ENCODE data around the gene RFPL1.
"Not testable (repeated sequence)": the region's sequence is repeated elsewhere in the genome, so short reads cannot be mapped to it uniquely, and the experiment has no call there.

RFPL1 gene

GRCh38 chr22:29478326-29479276 is 40.2 kb downstream of the RFPL1 start:
- no peak for DNase-seq (ENCODE audit: low read depth in 2 of 2)

- DNase-seq (ENCODE audit: low read depth in 2 of 2), result no peak
Measured at GRCh38 chr22:29479417-29480261, 41.3 kb downstream of the RFPL1 start, which contains the start of gene NEFH. NEFH (plus strand) TSS chr22:29480218; CDS start chr22:29480263, 45 bp downstream.

DNA sequence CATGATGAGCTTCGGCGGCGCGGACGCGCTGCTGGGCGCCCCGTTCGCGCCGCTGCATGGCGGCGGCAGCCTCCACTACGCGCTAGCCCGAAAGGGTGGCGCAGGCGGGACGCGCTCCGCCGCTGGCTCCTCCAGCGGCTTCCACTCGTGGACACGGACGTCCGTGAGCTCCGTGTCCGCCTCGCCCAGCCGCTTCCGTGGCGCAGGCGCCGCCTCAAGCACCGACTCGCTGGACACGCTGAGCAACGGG is 41.8 kb downstream of the RFPL1 start:
- DNase-seq (ENCODE audit: low read depth in 2 of 2), result no peak

DNA sequence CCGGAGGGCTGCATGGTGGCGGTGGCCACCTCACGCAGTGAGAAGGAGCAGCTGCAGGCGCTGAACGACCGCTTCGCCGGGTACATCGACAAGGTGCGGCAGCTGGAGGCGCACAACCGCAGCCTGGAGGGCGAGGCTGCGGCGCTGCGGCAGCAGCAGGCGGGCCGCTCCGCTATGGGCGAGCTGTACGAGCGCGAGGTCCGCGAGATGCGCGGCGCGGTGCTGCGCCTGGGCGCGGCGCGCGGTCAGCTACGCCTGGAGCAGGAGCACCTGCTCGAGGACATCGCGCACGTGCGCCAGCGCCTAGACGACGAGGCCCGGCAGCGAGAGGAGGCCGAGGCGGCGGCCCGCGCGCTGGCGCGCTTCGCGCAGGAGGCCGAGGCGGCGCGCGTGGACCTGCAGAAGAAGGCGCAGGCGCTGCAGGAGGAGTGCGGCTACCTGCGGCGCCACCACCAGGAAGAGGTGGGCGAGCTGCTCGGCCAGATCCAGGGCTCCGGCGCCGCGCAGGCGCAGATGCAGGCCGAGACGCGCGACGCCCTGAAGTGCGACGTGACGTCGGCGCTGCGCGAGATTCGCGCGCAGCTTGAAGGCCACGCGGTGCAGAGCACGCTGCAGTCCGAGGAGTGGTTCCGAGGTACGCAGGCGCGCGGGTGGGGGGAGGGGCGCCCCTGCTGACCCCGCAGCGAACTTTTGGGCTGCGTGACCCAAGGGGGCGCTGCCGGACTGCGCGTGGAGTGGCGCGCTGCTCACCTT is 42.3 kb downstream of the RFPL1 start:
- DNase-seq (ENCODE audit: low read depth in 2 of 2), result peak in 1 of 2 donors; percentile 24

GRCh38 chr22:29481265-29482000 is 43.0 kb downstream of the RFPL1 start:
- no peak for DNase-seq (ENCODE audit: low read depth in 2 of 2)

DNA sequence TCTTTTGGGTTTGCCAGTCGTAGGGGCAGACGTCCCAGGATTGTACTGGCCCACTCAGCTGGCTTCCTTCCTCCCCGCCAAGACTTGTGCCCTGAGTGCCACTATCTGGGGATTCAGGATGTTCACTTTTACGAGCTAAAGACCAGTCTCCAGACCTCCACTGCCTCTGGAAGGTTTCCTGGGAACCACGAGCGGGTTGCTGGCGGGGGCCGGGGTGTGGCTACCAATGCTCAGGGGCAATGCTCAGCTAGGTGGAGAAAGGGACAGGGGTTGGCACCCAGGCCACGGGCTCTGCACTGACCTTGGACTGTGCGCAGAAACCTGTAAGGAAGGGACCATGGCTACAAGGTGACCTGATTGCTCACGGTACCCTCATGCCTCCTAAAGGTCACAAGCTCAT is 43.9 kb downstream of the RFPL1 start:
- no peak for DNase-seq (ENCODE audit: low read depth in 2 of 2)

GRCh38 chr22:29482726-29483125 is 44.3 kb downstream of the RFPL1 start:
- DNase-seq (ENCODE audit: low read depth in 2 of 2), result no peak

DNA sequence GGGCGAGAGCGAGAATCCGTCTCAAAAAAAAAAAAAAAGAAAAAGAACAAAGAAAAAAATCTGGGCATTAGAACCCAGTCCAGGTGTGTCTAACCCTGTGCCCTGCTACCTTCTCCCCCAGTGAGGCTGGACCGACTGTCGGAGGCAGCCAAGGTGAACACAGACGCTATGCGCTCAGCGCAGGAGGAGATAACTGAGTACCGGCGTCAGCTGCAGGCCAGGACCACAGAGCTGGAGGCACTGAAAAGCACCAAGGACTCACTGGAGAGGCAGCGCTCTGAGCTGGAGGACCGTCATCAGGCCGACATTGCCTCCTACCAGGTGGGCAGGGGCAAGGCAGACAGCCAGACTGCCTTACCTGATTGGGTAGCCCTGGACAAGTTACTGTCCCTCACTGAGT is 44.9 kb downstream of the RFPL1 start:
- DNase-seq (ENCODE audit: low read depth in 2 of 2), result no peak

- DNase-seq (ENCODE audit: low read depth in 2 of 2), result no peak
Measured at GRCh38 chr22:29484642-29485041, 46.3 kb downstream of the RFPL1 start.

DNA sequence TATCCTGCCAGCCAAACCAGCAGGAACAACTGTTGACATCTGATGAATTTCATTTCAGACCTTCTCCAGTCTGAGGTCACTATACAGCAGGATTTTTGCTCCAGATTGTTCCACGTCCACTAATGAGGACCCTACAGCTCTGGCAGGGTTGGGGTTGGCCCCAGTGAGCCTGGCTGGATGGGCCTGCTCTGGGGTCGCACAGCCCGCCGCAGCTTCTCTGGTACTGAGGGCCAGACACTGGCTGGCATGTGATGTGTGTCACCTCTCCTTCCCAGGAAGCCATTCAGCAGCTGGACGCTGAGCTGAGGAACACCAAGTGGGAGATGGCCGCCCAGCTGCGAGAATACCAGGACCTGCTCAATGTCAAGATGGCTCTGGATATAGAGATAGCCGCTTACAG is 47.1 kb downstream of the RFPL1 start:
- DNase-seq (ENCODE audit: low read depth in 2 of 2), result no peak

DNA sequence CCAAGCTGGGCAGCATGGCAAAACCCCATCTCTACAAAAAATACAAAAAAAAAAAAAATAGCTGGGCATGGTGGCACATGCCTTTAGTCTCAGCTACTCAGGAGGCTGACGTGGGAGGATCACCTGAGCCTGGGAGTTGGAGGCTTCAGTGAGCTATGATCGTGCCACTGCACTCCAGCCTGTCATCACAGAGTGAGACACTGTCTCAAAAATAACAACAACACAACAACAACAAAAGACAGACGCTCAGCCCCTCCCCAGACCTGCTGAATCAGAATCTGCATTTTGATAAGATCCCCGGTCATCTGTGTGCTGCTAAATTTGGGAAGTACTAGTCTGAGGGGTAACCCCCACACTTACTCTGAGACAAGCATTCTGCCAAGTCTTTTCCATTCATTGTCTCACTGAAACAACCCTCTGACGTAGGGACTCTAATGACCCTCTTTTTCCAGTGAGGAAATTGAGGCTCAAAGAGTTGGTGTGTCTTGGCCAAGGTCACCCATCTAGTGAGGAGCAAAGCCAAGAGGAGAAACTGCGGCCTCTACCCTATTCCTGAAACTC is 49.1 kb downstream of the RFPL1 start:
- DNase-seq (ENCODE audit: low read depth in 2 of 2), result no peak

- DNase-seq (ENCODE audit: low read depth in 2 of 2), result not testable (repeated sequence)
Measured at GRCh38 chr22:29489127-29489780, 50.9 kb downstream of the RFPL1 start.

- no peak for DNase-seq (ENCODE audit: low read depth in 2 of 2)
Measured at GRCh38 chr22:29491012-29491411, 52.6 kb downstream of the RFPL1 start.
